Panc1 (cell line): ENCODE results near the gene TTC13. TPM values are rescaled to one million over a fixed set of nuclear protein-coding genes. Genes with fewer than 3 reads are reported as not detected.
"Not testable (repeated sequence)": the region's sequence is repeated elsewhere in the genome, so short reads cannot be mapped to it uniquely, and the experiment has no call there.

Experiments
- ATAC-seq: fragments of 200-7000 bp; cut with Tn5 transposase; 2 replicates; pipeline ENCODE4 v1.9.1; 2020; ENCODE audit warnings: mild to moderate bottlenecking, moderate library complexity
- BruUV-seq: library from RNA; stranded (reverse); fragments of 400-500 nt; replicated peaks from 2 replicates; lab custom pipeline; 2021; lab: Mats Ljungman, UMichigan
- CTCF ChIA-PET: fragments of 300-600 bp; sonication (Branson Sonifier 250); formaldehyde crosslinking; loops from one replicate; lab custom pipeline; 2022; ENCODE audit warnings: antibody characterized with exemption; lab: Charles Lee
- POLR2A ChIA-PET: fragments of 300-600 bp; sonication (Branson Sonifier 250); formaldehyde crosslinking; loops from one replicate; lab custom pipeline; 2022; ENCODE audit warnings: antibody characterized with exemption; lab: Charles Lee
- DNase-seq: peaks from one replicate; pipeline ENCODE4 v3.0.0-alpha.2; 2010; ENCODE audit warnings: low read depth, low spot score
- H3K27ac ChIP-seq: 2 replicates; pipeline ENCODE4 v1.5.1; 2011; ENCODE audit warnings: mild to moderate bottlenecking, low read length, inconsistent platforms
- H3K27me3 ChIP-seq: fragments of 200-500 bp; sonication (Bioruptor generic); 2 replicates; pipeline ENCODE4 v1.6.0; 2014; ENCODE audit warnings: low read length, inconsistent platforms; ENCODE audit not compliant: control insufficient read depth, insufficient read depth
- H3K36me3 ChIP-seq: fragments of 200-500 bp; sonication (Bioruptor generic); 2 replicates; pipeline ENCODE4 v1.5.1; 2014; ENCODE audit warnings: inconsistent platforms, mild to moderate bottlenecking, low read length, moderate library complexity; ENCODE audit not compliant: control insufficient read depth, insufficient read depth
- H3K4me1 ChIP-seq: 2 replicates; pipeline ENCODE4 v1.5.1; 2011; ENCODE audit warnings: inconsistent platforms, mild to moderate bottlenecking, low read length, moderate library complexity; ENCODE audit not compliant: control insufficient read depth, insufficient read depth
- H3K4me3 ChIP-seq, 2 experiments: 2 replicates each; pipeline ENCODE4 v1.5.1; 2011 to 2012; ENCODE audit warnings: low read depth in 2 of 2, low read length in 2 of 2, mild to moderate bottlenecking in 2 of 2, inconsistent platforms in 1 of 2, moderate library complexity in 1 of 2
- H3K9me3 ChIP-seq: fragments of 200-500 bp; sonication (Bioruptor generic); 2 replicates; pipeline ENCODE4 v1.5.1; 2014; ENCODE audit warnings: low read depth, mild to moderate bottlenecking, inconsistent platforms, low read length, moderate library complexity; ENCODE audit not compliant: control insufficient read depth, insufficient read depth
- CTCF ChIP-seq: fragments of 450-650 bp; IDR thresholded peaks from 2 replicates; pipeline ENCODE4 v1.5.1; 2017; ENCODE audit warnings: mild to moderate bottlenecking
- POLR2AphosphoS5 ChIP-seq: IDR thresholded peaks from 2 replicates; pipeline ENCODE4 v1.6.1; 2012; ENCODE audit warnings: mild to moderate bottlenecking, low read depth, low read length, moderate library complexity
- REST ChIP-seq, 2 experiments: IDR thresholded peaks; 2 replicates each; pipeline ENCODE4 v1.6.1; 2011 to 2012; ENCODE audit warnings: low read depth in 2 of 2, control low read depth in 1 of 2, low read length in 1 of 2, mild to moderate bottlenecking in 1 of 2, moderate library complexity in 1 of 2; ENCODE audit not compliant: insufficient read depth in 1 of 2
- SIN3A ChIP-seq: IDR thresholded peaks from 2 replicates; pipeline ENCODE4 v1.6.1; 2012; ENCODE audit warnings: low read depth, mild to moderate bottlenecking, low read length, moderate library complexity, borderline replicate concordance; ENCODE audit not compliant: insufficient read depth
- TCF7L2 ChIP-seq: IDR thresholded peaks from 2 replicates; pipeline ENCODE4 v1.6.1; 2011; ENCODE audit warnings: mild to moderate bottlenecking, low read depth, low read length, inconsistent platforms
- in situ Hi-C: cut with HindIII; loops from 2 replicates; pipeline ENCODE4 v1.10.0; 2016; ENCODE audit warnings: low sequenced_read_pairs, low pct_unique_long_range_greater_than_20kb
- intact Hi-C: fragments of 100-400 bp; cut with micrococcal nuclease; formaldehyde crosslinking; loops from one replicate; pipeline ENCODE4 v1.10.0; 2022; ENCODE audit not compliant: unreplicated experiment
- total RNA-seq: library from RNA; stranded (reverse); gene quantifications from one replicate; pipeline ENCODE4 v1.2.1, GENCODE V29; 2021; ENCODE audit not compliant: unreplicated experiment

Gene TTC13
- total RNA-seq, 1 experiment from 2014 or later = 19.0 TPM

DNA sequence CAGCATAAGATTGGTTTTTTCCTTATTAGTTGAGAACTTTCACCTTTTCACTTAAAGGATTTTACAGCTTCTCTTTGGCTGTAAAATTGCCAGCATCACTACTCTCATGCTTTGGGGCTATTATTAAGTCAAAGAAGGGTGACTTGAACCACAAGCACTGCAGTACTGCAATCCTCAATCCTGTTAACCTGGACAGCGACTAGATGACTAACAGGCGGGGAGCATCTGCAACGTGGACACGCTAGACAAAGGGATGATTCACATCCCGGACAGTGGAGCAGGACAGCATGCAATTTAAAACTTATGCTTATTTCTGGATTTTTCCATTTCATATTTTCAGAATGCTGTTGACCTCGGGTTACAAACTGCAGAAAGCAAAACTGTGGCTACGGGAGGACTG, 8.3 kb upstream of the TTC13 start:
- TF ChIP-seq TCF7L2 (no peak), CTCF (no peak), REST (IDR thresholded peaks at IDR 0.05; ENCODE audit: insufficient read depth in 1 of 2, low read depth in 2 of 2, low read length in 1 of 2) (no peak), SIN3A (no peak), POLR2AphosphoS5 (no peak)
- POLR2A ChIA-PET = no interaction called here
- ATAC-seq (no peak), DNase-seq (no peak)
- no peaks in the 10 kb centered on the region for H3K9me3 ChIP-seq
- in situ Hi-C loops (no loop called here), intact Hi-C loops (no loop called here)
- H3K27me3 ChIP-seq = no peaks in the 10 kb centered on the region
- peaks cover 13% of the 10 kb centered on the region; the same call in 1 of the 2 replicates for H3K36me3 ChIP-seq
- no peak overlapping the region for H3K4me3 ChIP-seq
- H3K4me1 ChIP-seq = no peaks in the 10 kb centered on the region
- no peak overlapping the region for H3K27ac ChIP-seq
- CTCF ChIA-PET = no interaction called here
- BruUV-seq = no TSS peak

- H3K36me3 ChIP-seq = peaks cover 9% of the 10 kb centered on the region; the same call in 1 of the 2 replicates
- in situ Hi-C loops (no loop called here), intact Hi-C loops (no loop called here)
- no peaks in the 10 kb centered on the region for H3K4me1 ChIP-seq
- H3K4me3 ChIP-seq = no peak overlapping the region
- ChIA-PET POLR2A (no interaction called here), CTCF (no interaction called here)
- BruUV-seq = no TSS peak
- ATAC-seq = no peak
- H3K27ac ChIP-seq = no peak overlapping the region
- DNase-seq = no peak
- H3K9me3 ChIP-seq = no peaks in the 10 kb centered on the region
- TF ChIP-seq REST (IDR thresholded peaks at IDR 0.05; ENCODE audit: insufficient read depth in 1 of 2, low read depth in 2 of 2, low read length in 1 of 2) (no peak), CTCF (no peak), SIN3A (no peak), POLR2AphosphoS5 (no peak), TCF7L2 (no peak)
- H3K27me3 ChIP-seq = no peaks in the 10 kb centered on the region
Observed at GRCh38 chr1:230985711-230986110, 7.0 kb upstream of the TTC13 start.

DNA sequence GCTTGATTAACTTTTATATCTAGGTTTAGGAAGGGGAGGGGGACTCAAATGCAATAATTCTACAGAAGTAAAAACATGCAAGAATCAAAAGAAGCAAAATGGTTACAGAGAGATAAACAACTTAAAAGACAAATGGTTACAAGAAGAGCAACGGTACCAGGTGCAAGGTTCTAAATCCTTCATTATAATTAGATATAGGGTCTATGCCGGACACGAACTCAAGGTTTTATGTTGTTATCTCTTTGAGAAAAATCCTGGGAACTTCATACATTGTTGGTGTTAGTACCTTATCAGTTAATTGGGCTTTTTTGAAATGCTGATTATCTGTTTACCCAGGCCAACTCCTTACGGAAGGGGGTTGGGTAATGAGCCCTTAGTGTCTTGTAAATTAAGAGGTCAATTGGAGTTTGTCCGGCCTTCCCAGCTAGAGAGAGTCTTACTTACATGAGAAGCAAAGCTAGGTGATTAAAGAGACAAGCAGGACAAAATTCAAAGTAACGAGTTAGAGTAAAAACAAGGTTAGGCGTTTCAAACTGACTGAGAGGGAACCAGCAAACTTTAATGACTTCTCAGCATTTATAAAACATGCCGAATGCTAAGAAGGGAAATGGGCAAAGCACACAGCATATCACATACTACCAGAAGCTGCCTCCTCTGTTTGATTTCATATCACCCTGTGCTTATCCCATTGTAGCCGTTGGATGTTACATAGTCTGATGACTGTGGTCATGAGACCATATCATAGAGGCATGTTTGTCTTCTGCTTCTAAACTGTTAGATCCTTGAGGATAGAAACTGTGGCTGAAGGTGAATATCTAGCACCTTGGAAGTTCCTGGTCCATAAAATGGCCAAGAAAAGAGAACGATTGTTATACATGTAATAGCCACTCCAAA, 6.2 kb upstream of the TTC13 start:
- H3K4me1 ChIP-seq, H3K4me3 ChIP-seq, in situ Hi-C loops, ATAC-seq, H3K9me3 ChIP-seq, H3K36me3 ChIP-seq, CTCF ChIA-PET, POLR2A ChIA-PET, H3K27me3 ChIP-seq, H3K27ac ChIP-seq, BruUV-seq, intact Hi-C loops, DNase-seq: not testable (repeated sequence)
